HepG2 (cell line): Measurements from ENCODE around the gene TPI1. TPM values are rescaled to one million over a fixed set of nuclear protein-coding genes. Genes with fewer than 3 reads are reported as not detected.

Source experiments
- ATAC-seq: fragments of 200-7000 bp; cut with Tn5 transposase; 3 replicates; pipeline ENCODE4 v1.9.1; 2020; ENCODE audit warnings: mild to moderate bottlenecking, moderate library complexity
- BruUV-seq: library from RNA; stranded (reverse); fragments of 400-500 nt; replicated peaks from 2 replicates; lab custom pipeline; 2021; lab: Mats Ljungman, UMichigan
- CTCF ChIA-PET: fragments of 300-600 bp; formaldehyde crosslinking; extraction: SDS; loops from one replicate; lab custom pipeline; 2021; ENCODE audit warnings: low total read pairs, inconsistent platforms, low intra/inter-chr PET ratio; lab: Yijun Ruan, JAX
- POLR2A ChIA-PET: fragments of 350-600 bp; sonication (Branson Sonifier 250); formaldehyde crosslinking; loops from one replicate; lab custom pipeline; 2020; ENCODE audit warnings: antibody characterized with exemption, inconsistent platforms; lab: Yijun Ruan, JAX
- DNase-seq: peaks from one replicate; pipeline ENCODE4 v3.0.0-alpha.2; 2015; ENCODE audit warnings: low spot score
- FAIRE-seq: peaks from 3 replicates; lab custom pipeline; 2011; peaks lifted over from hg19 to GRCh38; lab: Jason Lieb, UNC
- H2AFZ ChIP-seq: one replicate; pipeline ENCODE4 v1.6.1; 2011; ENCODE audit warnings: low read length, inconsistent platforms
- H3K27ac ChIP-seq: fragments of 300-600 bp; 3 replicates; pipeline ENCODE4 v1.8.0; 2011; ENCODE audit warnings: mixed run types, mild to moderate bottlenecking, mixed read lengths, low read length, inconsistent platforms; ENCODE audit not compliant: insufficient read depth; ENCODE audit errors: extremely low read length
- H3K27me3 ChIP-seq, 2 experiments: fragments of 200-600 bp in 1 of 2; 2 replicates in 1 of 2; 3 replicates in 1 of 2; pipeline versions ENCODE4 v1.6.0 to v1.8.0; 2011; ENCODE audit warnings: low read length in 2 of 2, mild to moderate bottlenecking in 2 of 2, moderate library complexity in 2 of 2, inconsistent platforms in 1 of 2; ENCODE audit not compliant: insufficient read depth in 2 of 2, control insufficient read depth in 1 of 2
- H3K36me3 ChIP-seq, 2 experiments: fragments of 200-600 bp in 1 of 2; replicated peaks in 1 of 2; 2 replicates in 1 of 2; 3 replicates in 1 of 2; pipeline versions ENCODE4 v1.5.1 to v1.8.0; 2011; ENCODE audit warnings: low read length in 2 of 2, inconsistent platforms in 1 of 2; ENCODE audit not compliant: insufficient read depth in 2 of 2, control insufficient read depth in 1 of 2
- H3K4me1 ChIP-seq: 2 replicates; pipeline ENCODE4 v1.5.1; 2012; ENCODE audit warnings: low read length, inconsistent platforms; ENCODE audit not compliant: insufficient read depth
- H3K4me2 ChIP-seq: 2 replicates; pipeline ENCODE4 v1.6.0; 2011; ENCODE audit warnings: low read depth, low read length, inconsistent platforms
- H3K4me3 ChIP-seq, 3 experiments: fragments of 200-600 bp in 1 of 3; sonication (generic), shearing (Covaris generic) in 1 of 3; replicated peaks in 1 of 3; 2 replicates each; pipeline ENCODE4 v1.5.1; 2011 to 2016; ENCODE audit warnings: low read length in 3 of 3, inconsistent platforms in 2 of 3, low read depth in 2 of 3, mild to moderate bottlenecking in 2 of 3, control low read depth in 1 of 3, mixed read lengths in 1 of 3; ENCODE audit not compliant: insufficient read depth in 1 of 3
- H3K79me2 ChIP-seq: one replicate; pipeline ENCODE4 v1.6.1; 2011; ENCODE audit warnings: low read length, inconsistent platforms; ENCODE audit not compliant: insufficient read depth
- H3K9ac ChIP-seq: 2 replicates; pipeline ENCODE4 v1.6.0; 2011; ENCODE audit warnings: mild to moderate bottlenecking, low read depth, low read length, inconsistent platforms; ENCODE audit not compliant: insufficient read depth
- H3K9me3 ChIP-seq: 2 replicates; pipeline ENCODE4 v1.5.1; 2012; ENCODE audit warnings: mild to moderate bottlenecking, low read length
- H4K20me1 ChIP-seq: 2 replicates; pipeline ENCODE4 v1.6.0; 2011; ENCODE audit warnings: inconsistent platforms, mild to moderate bottlenecking, low read length, moderate library complexity; ENCODE audit not compliant: insufficient read depth
- AKAP8 ChIP-seq: sonication (generic); formaldehyde crosslinking; IDR thresholded peaks from 2 replicates; pipeline ENCODE4 v1.5.1; 2020; ENCODE audit warnings: mild to moderate bottlenecking, missing genetic modification reagents
- FOXO4 ChIP-seq: sonication (generic); formaldehyde crosslinking; conservative IDR thresholded peaks from 2 replicates; pipeline ENCODE4 v1.8.1; 2023; ENCODE audit warnings: missing genetic modification reagents
- KLF11 ChIP-seq: IDR thresholded peaks from 2 replicates; pipeline ENCODE4 v1.6.1; 2016; ENCODE audit warnings: missing compliant biosample characterization
- NRL ChIP-seq: sonication (generic); formaldehyde crosslinking; IDR thresholded peaks from 2 replicates; pipeline ENCODE4 v1.5.0; 2020; ENCODE audit warnings: missing genetic modification reagents, mild to moderate bottlenecking, moderate library complexity, borderline replicate concordance
- PRDM4 ChIP-seq: sonication (generic); formaldehyde crosslinking; IDR thresholded peaks from 2 replicates; pipeline ENCODE4 v1.9.0; 2021; ENCODE audit warnings: missing genetic modification reagents, borderline replicate concordance
- RFX3 ChIP-seq: IDR thresholded peaks from 2 replicates; pipeline ENCODE4 v1.6.1; 2016; ENCODE audit warnings: missing biosample characterization, missing genetic modification reagents
- TCF12 ChIP-seq, 2 experiments: fragments of 450-650 bp in 1 of 2; sonication (generic) in 1 of 2; formaldehyde crosslinking in 1 of 2; IDR thresholded peaks; 2 replicates each; pipeline versions ENCODE4 v1.6.1 to v1.8.0; 2017 to 2022; ENCODE audit warnings: antibody characterized with exemption in 1 of 2, mild to moderate bottlenecking in 1 of 2, missing genetic modification reagents in 1 of 2, moderate library complexity in 1 of 2
- ZBTB20 ChIP-seq: sonication (generic); formaldehyde crosslinking; IDR thresholded peaks from 2 replicates; pipeline ENCODE4 v1.8.1; 2023; ENCODE audit warnings: missing genetic modification reagents, low read depth, mild to moderate bottlenecking, borderline replicate concordance
- ZBTB42 ChIP-seq: sonication (generic); formaldehyde crosslinking; IDR thresholded peaks from 2 replicates; pipeline ENCODE4 v1.5.0; 2020; ENCODE audit warnings: mild to moderate bottlenecking, missing genetic modification reagents
- ZBTB8A ChIP-seq: sonication (generic); formaldehyde crosslinking; IDR thresholded peaks from 2 replicates; pipeline ENCODE4 v1.4.0; 2020; ENCODE audit warnings: mild to moderate bottlenecking, low read depth, missing genetic modification reagents, borderline replicate concordance
- ZNF18 ChIP-seq: sonication (generic); formaldehyde crosslinking; IDR thresholded peaks from 2 replicates; pipeline ENCODE4 v1.8.0; 2022; ENCODE audit warnings: mild to moderate bottlenecking, missing genetic modification reagents; ENCODE audit not compliant: insufficient replicate concordance
- ZNF629 ChIP-seq: sonication (generic); formaldehyde crosslinking; conservative IDR thresholded peaks from 2 replicates; pipeline ENCODE4 v1.5.0; 2020; ENCODE audit warnings: missing genetic modification reagents
- ZNF737 ChIP-seq: sonication (generic); formaldehyde crosslinking; IDR thresholded peaks from 2 replicates; pipeline ENCODE4 v1.5.0; 2020; ENCODE audit warnings: missing genetic modification reagents, mild to moderate bottlenecking, borderline replicate concordance
- ZNF792 ChIP-seq: IDR thresholded peaks from 2 replicates; pipeline ENCODE4 v1.6.1; 2016
- WGBS: methylation state at CpG from one replicate; pipeline ENCODE4 v1.1.6; 2017; ENCODE audit warnings: low lambda C conversion rate; 5-methylcytosine and 5-hydroxymethylcytosine counted together
- in situ Hi-C: cut with HindIII; loops from 2 replicates; pipeline ENCODE4 v1.10.0; 2017; ENCODE audit warnings: low pct_unique_long_range_greater_than_20kb; ENCODE audit not compliant: extremely low pct_ligation_motif_present
- intact Hi-C: fragments of 100-400 bp; cut with micrococcal nuclease; formaldehyde crosslinking; loops from one replicate; pipeline ENCODE4 v1.10.0; 2022; ENCODE audit not compliant: unreplicated experiment
- polyA plus RNA-seq, 8 experiments: library from polyadenylated mRNA; depleted of rRNA in 3 of 8; stranded (reverse) in 7 of 8; unstranded in 1 of 8; fragments of >200 nt; fragmentation: Illumina TruSeq in 4 of 8; extraction: Trizol in 4 of 8; gene quantifications; 2 replicates each; pipeline versions ENCODE4 v1.2.1 to v1.2.3, GENCODE V29; 2011 to 2016; ENCODE audit warnings: low read depth in 4 of 8, missing spikeins in 1 of 8, mixed read lengths in 1 of 8; ENCODE audit not compliant: insufficient read depth in 1 of 8
- total RNA-seq, 5 experiments: library from RNA; depleted of rRNA; stranded (reverse); fragments of >200 nt; fragmentation: Illumina TruSeq; extraction: Trizol; gene quantifications; 2 replicates each; pipeline ENCODE4 v1.2.3, GENCODE V29; 2016; ENCODE audit warnings: low read depth in 1 of 5

TPI1 gene
- total and polyA plus RNA-seq, 2 of the 13 experiments (the other 11 are each of a cell fraction or from before 2014, with no cell fraction given): 945 to 2,535 TPM

- TF ChIP-seq ZBTB8A (no peak), ZBTB20 (CRISPR knock-in tag) (no peak), PRDM4 (CRISPR knock-in tag) (no peak), RFX3 (CRISPR knock-in tag) (no peak), ZNF737 (CRISPR knock-in tag) (no peak), KLF11 (CRISPR knock-in tag) (no peak), ZNF629 (CRISPR knock-in tag) (no peak), TCF12 (IDR thresholded peaks at IDR 0.05) (no peak), TCF12 (CRISPR knock-in tag; IDR thresholded peaks at IDR 0.05) (no peak), ZNF792 (CRISPR knock-in tag) (no peak), NRL (no peak)
Measured at GRCh38 chr12:6860942-6861341, 6.4 kb upstream of the TPI1 start (continued).

GRCh38 chr12:6861391-6861790, 5.9 kb upstream of the TPI1 start:
- Histone ChIP-seq H3K4me1 (peaks cover 3% of the 10 kb centered on the region; the same call in 1 of the 2 replicates), H3K27ac (no peak overlapping the region), H2AFZ (no peak overlapping the region), H3K79me2 (no peaks in the 10 kb centered on the region), H3K4me3 (no peak overlapping the region), H3K36me3 (peaks cover 41 to 80% of the 10 kb centered on the region in 2 experiments), H3K4me2 (no peak overlapping the region), H3K27me3 (no peaks in the 10 kb centered on the region), H3K9me3 (no peaks in the 10 kb centered on the region), H4K20me1 (no peaks in the 10 kb centered on the region), H3K9ac (no peak overlapping the region)
- ATAC-seq (no peak), DNase-seq (no peak), FAIRE-seq (no peak)
- in situ Hi-C loops (no loop called here), intact Hi-C loops (no loop called here)
- BruUV-seq: no TSS peak
- 95% methylated on average over 8 of the region's 9 CpGs for whole genome bisulfite sequencing
- POLR2A ChIA-PET: interaction anchor here (1.3 kb wide), 1 partner anchor 9 kb away, joined by 3 read pairs; the partner anchor contains the start of gene USP5
- CTCF ChIA-PET: no interaction called here
- TF ChIP-seq ZNF18 (CRISPR knock-in tag) (no peak), ZBTB42 (CRISPR knock-in tag) (no peak), FOXO4 (CRISPR knock-in tag) (no peak), AKAP8 (CRISPR knock-in tag) (no peak)
